SK-N-SH treated with all-trans-retinoic acid at 6 μM for 48 hours (cell line): ENCODE data around the gene WAPL.

Experiments
- ARNTL ChIP-seq: fragments of 450-650 bp; formaldehyde crosslinking; IDR thresholded peaks from 2 replicates; pipeline ENCODE4 v1.5.0; 2020; ENCODE audit warnings: low read depth, mild to moderate bottlenecking, moderate library complexity, borderline replicate concordance
- CSDC2 ChIP-seq: fragments of 250-450 bp; sonication (Bioruptor Pico); IDR thresholded peaks from 2 replicates; pipeline ENCODE4 v1.5.0; 2020; ENCODE audit warnings: mild to moderate bottlenecking, moderate library complexity
- ESRRG ChIP-seq: fragments of 250-450 bp; sonication (Bioruptor Pico); IDR thresholded peaks from 2 replicates; pipeline ENCODE4 v1.6.1; 2021; ENCODE audit warnings: mild to moderate bottlenecking
- GLIS3 ChIP-seq: fragments of 250-450 bp; sonication (Bioruptor Pico); IDR thresholded peaks from 2 replicates; pipeline ENCODE4 v1.5.0; 2020; ENCODE audit warnings: mild to moderate bottlenecking, moderate library complexity
- TOX ChIP-seq: fragments of 250-450 bp; sonication (Bioruptor Pico); IDR thresholded peaks from 2 replicates; pipeline ENCODE4 v1.8.0; 2021; ENCODE audit warnings: mild to moderate bottlenecking, moderate library complexity, borderline replicate concordance
- ZC3H10 ChIP-seq: fragments of 250-450 bp; sonication (Bioruptor Pico); IDR thresholded peaks from 2 replicates; pipeline ENCODE4 v1.5.1; 2021; ENCODE audit warnings: mild to moderate bottlenecking, moderate library complexity
- ZFP3 ChIP-seq: fragments of 250-450 bp; sonication (Bioruptor Pico); IDR thresholded peaks from 2 replicates; pipeline ENCODE4 v1.5.0; 2020; ENCODE audit warnings: mild to moderate bottlenecking, moderate library complexity
- TF ChIP-seq, protein P1 (sequence below): fragments of 250-450 bp; sonication (Bioruptor Pico); IDR thresholded peaks from 2 replicates; pipeline ENCODE4 v1.5.1; 2020; ENCODE audit warnings: low read depth, mild to moderate bottlenecking, moderate library complexity
- TF ChIP-seq, protein P2 (sequence below): fragments of 250-450 bp; sonication (Bioruptor Pico); IDR thresholded peaks from 2 replicates; pipeline ENCODE4 v1.8.0; 2020; ENCODE audit warnings: mild to moderate bottlenecking, moderate library complexity, borderline replicate concordance

DNA sequence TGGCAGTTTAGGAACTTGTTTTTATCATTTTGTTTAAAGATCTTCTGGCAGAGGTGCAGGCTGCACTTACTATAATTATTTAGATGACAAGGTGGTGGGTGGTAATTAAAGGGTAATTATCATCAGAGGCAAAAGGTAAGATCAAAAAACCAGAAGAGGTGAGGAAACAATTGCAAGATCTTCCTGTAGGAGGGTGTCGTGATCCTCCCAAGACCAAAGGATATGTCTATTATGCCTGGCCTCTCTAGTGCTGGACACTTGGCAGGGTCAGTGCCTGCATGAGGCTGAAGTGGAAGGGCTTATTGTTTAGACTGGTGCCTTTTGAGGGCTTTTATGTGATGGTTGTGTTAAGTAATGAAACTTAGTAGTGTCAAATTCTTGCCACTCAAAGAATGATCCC lies 1.8 kb upstream of the WAPL start:
- TF ChIP-seq TOX: no peak
- TF ChIP-seq CSDC2: no peak
- no peak for TF ChIP-seq GLIS3 (CRISPR knock-in tag)
- TF ChIP-seq ARNTL (CRISPR knock-in tag): no peak
- TF ChIP-seq ZC3H10 (CRISPR knock-in tag): no peak
- TF ChIP-seq, protein P1, sequence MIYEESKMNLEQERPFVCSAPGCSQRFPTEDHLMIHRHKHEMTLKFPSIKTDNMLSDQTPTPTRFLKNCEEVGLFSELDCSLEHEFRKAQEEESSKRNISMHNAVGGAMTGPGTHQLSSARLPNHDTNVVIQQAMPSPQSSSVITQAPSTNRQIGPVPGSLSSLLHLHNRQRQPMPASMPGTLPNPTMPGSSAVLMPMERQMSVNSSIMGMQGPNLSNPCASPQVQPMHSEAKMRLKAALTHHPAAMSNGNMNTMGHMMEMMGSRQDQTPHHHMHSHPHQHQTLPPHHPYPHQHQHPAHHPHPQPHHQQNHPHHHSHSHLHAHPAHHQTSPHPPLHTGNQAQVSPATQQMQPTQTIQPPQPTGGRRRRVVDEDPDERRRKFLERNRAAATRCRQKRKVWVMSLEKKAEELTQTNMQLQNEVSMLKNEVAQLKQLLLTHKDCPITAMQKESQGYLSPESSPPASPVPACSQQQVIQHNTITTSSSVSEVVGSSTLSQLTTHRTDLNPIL (CRISPR knock-in tag): no peak
- TF ChIP-seq ZFP3: no peak
- no peak for TF ChIP-seq ESRRG (CRISPR knock-in tag)
- TF ChIP-seq, protein P2, sequence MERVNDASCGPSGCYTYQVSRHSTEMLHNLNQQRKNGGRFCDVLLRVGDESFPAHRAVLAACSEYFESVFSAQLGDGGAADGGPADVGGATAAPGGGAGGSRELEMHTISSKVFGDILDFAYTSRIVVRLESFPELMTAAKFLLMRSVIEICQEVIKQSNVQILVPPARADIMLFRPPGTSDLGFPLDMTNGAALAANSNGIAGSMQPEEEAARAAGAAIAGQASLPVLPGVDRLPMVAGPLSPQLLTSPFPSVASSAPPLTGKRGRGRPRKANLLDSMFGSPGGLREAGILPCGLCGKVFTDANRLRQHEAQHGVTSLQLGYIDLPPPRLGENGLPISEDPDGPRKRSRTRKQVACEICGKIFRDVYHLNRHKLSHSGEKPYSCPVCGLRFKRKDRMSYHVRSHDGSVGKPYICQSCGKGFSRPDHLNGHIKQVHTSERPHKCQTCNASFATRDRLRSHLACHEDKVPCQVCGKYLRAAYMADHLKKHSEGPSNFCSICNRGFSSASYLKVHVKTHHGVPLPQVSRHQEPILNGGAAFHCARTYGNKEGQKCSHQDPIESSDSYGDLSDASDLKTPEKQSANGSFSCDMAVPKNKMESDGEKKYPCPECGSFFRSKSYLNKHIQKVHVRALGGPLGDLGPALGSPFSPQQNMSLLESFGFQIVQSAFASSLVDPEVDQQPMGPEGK: no peak
